Subcutaneous adipose tissue (tissue), 4 donors: Measurements from ENCODE around the gene CACYBP. TPM values are rescaled to one million over a fixed set of nuclear protein-coding genes. Genes with fewer than 3 reads are reported as not detected.

Experiments used
- CTCF ChIP-seq: fragments of 450-650 bp; IDR thresholded peaks from one replicate; pipeline ENCODE4 v1.5.1; 2016; ENCODE audit warnings: low read depth, mild to moderate bottlenecking, control low read depth, antibody characterized with exemption, moderate library complexity
- total RNA-seq, 4 donors: library from RNA; depleted of rRNA; stranded (reverse); fragments of >200 nt; gene quantifications; one replicate each; pipeline ENCODE4 v1.1.0, GENCODE V29; 2016

Gene CACYBP
- total RNA-seq, 4 donors from 2014 or later: 49.1 to 337 (median 169) TPM

GRCh38 chr1:175036476-175036875, 36.7 kb downstream of the CACYBP start:
- no peak for TF ChIP-seq CTCF

GRCh38 chr1:175037416-175037815, 37.7 kb downstream of the CACYBP start:
- no peak for TF ChIP-seq CTCF

- TF ChIP-seq CTCF: no peak
These were observed 40.7 kb downstream of the CACYBP start for GRCh38 chr1:175040324-175040879.

GRCh38 chr1:175042650-175043049, 42.9 kb downstream of the CACYBP start:
- no peak for TF ChIP-seq CTCF

GRCh38 chr1:175043824-175044223, 44.1 kb downstream of the CACYBP start:
- TF ChIP-seq CTCF: no peak

- no peak for TF ChIP-seq CTCF
These were observed 45.4 kb downstream of the CACYBP start for GRCh38 chr1:175045097-175045496.

GRCh38 chr1:175045519-175045918, 45.8 kb downstream of the CACYBP start:
- TF ChIP-seq CTCF: no peak
